IMR-90 (cell line): Measurements from ENCODE around the gene PAK4. TPM values are rescaled to one million over a fixed set of nuclear protein-coding genes. Genes with fewer than 3 reads are reported as not detected.

Source experiments
- ATAC-seq: fragments of 200-7000 bp; cut with Tn5 transposase; 2 replicates; pipeline ENCODE4 v1.9.1; 2020; ENCODE audit warnings: low read depth, mild to moderate bottlenecking, moderate library complexity
- BruUV-seq: library from RNA; stranded (reverse); fragments of 400-500 nt; replicated peaks from 2 replicates; lab custom pipeline; 2021; lab: Mats Ljungman, UMichigan
- CTCF ChIA-PET: fragments of 300-600 bp; formaldehyde crosslinking; extraction: SDS; loops from one replicate; lab custom pipeline; 2021; ENCODE audit warnings: antibody characterized with exemption; lab: Yijun Ruan, JAX
- POLR2A ChIA-PET: fragments of 300-600 bp; sonication (Branson Sonifier 250); formaldehyde crosslinking; loops from one replicate; lab custom pipeline; 2022; ENCODE audit warnings: antibody characterized with exemption; ENCODE audit not compliant: unreplicated experiment; lab: Charles Lee
- DNase-seq: peaks from one replicate; pipeline ENCODE4 v3.0.0; 2013
- H2AFZ ChIP-seq: replicated peaks from 2 replicates; pipeline ENCODE3; 2013; ENCODE audit warnings: low read length, mild to moderate bottlenecking; ENCODE audit not compliant: poor library complexity
- H2AK5ac ChIP-seq: 2 replicates; pipeline ENCODE4 v1.6.1; 2013; ENCODE audit warnings: low read depth, low read length, inconsistent platforms
- H2AK9ac ChIP-seq: replicated peaks from 2 replicates; pipeline ENCODE3; 2013; ENCODE audit warnings: mild to moderate bottlenecking, low read depth, low read length, moderate library complexity; ENCODE audit not compliant: poor library complexity
- H2BK120ac ChIP-seq: 2 replicates; pipeline ENCODE4 v1.6.1; 2013; ENCODE audit warnings: low read depth, low read length, inconsistent platforms
- H2BK15ac ChIP-seq: 3 replicates; pipeline ENCODE4 v1.6.1; 2013; ENCODE audit warnings: low read depth, low read length, inconsistent platforms
- H2BK20ac ChIP-seq: 2 replicates; pipeline ENCODE4 v1.6.1; 2013; ENCODE audit warnings: low read depth, mild to moderate bottlenecking, inconsistent platforms, low read length, moderate library complexity
- H2BK5ac ChIP-seq: 2 replicates; pipeline ENCODE4 v1.6.1; 2013; ENCODE audit warnings: mild to moderate bottlenecking, low read depth, low read length, inconsistent platforms; ENCODE audit not compliant: poor library complexity, severe bottlenecking
- H3K14ac ChIP-seq: replicated peaks from 2 replicates; pipeline ENCODE4 v1.6.1; 2013; ENCODE audit warnings: low read depth, low read length, inconsistent platforms
- H3K18ac ChIP-seq: 2 replicates; pipeline ENCODE4 v1.6.1; 2013; ENCODE audit warnings: low read depth, low read length, control low read depth
- H3K23ac ChIP-seq: 2 replicates; pipeline ENCODE4 v1.6.1; 2013; ENCODE audit warnings: low read depth, low read length, inconsistent platforms
- H3K27ac ChIP-seq: 2 replicates; pipeline ENCODE4 v1.5.1; 2013; ENCODE audit warnings: mild to moderate bottlenecking, control low read depth, low read length; ENCODE audit not compliant: insufficient read depth
- H3K27me3 ChIP-seq: 2 replicates; pipeline ENCODE4 v1.6.1; 2013; ENCODE audit warnings: low read length; ENCODE audit not compliant: control insufficient read depth, insufficient read depth
- H3K36me3 ChIP-seq: 2 replicates; pipeline ENCODE4 v1.6.1; 2013; ENCODE audit warnings: low read length, mixed read lengths; ENCODE audit not compliant: control insufficient read depth, insufficient read depth
- H3K4ac ChIP-seq: 2 replicates; pipeline ENCODE4 v1.6.1; 2013; ENCODE audit warnings: low read depth, low read length, inconsistent platforms
- H3K4me1 ChIP-seq: 2 replicates; pipeline ENCODE4 v1.6.1; 2013; ENCODE audit warnings: low read length, mixed read lengths; ENCODE audit not compliant: control insufficient read depth, insufficient read depth
- H3K4me2 ChIP-seq: 2 replicates; pipeline ENCODE4 v1.6.1; 2013; ENCODE audit warnings: low read depth, mild to moderate bottlenecking, control low read depth, low read length, moderate library complexity
- H3K4me3 ChIP-seq: 2 replicates; pipeline ENCODE4 v1.5.1; 2013; ENCODE audit warnings: low read depth, mild to moderate bottlenecking, control low read depth, low read length, moderate library complexity; ENCODE audit not compliant: insufficient read depth
- H3K56ac ChIP-seq: 2 replicates; pipeline ENCODE4 v1.6.1; 2013; ENCODE audit warnings: low read length, inconsistent platforms; ENCODE audit not compliant: insufficient read depth; ENCODE audit errors: extremely low read depth
- H3K79me1 ChIP-seq, 2 experiments: 2 replicates each; pipeline ENCODE4 v1.6.1; 2013; ENCODE audit warnings: low read length in 2 of 2, inconsistent platforms in 1 of 2, low read depth in 1 of 2
- H3K9ac ChIP-seq: 2 replicates; pipeline ENCODE4 v1.6.1; 2013; ENCODE audit warnings: low read depth, low read length, control low read depth
- H3K9me1 ChIP-seq: 2 replicates; pipeline ENCODE4 v1.6.1; 2013; ENCODE audit warnings: low read length, inconsistent platforms; ENCODE audit not compliant: insufficient read depth
- H3K9me3 ChIP-seq: 2 replicates; pipeline ENCODE4 v1.6.1; 2013; ENCODE audit warnings: low read length; ENCODE audit not compliant: control insufficient read depth, insufficient read depth
- H4K20me1 ChIP-seq: 2 replicates; pipeline ENCODE4 v1.6.1; 2013; ENCODE audit warnings: low read length, inconsistent platforms; ENCODE audit not compliant: insufficient read depth
- H4K5ac ChIP-seq: 2 replicates; pipeline ENCODE4 v1.6.1; 2013; ENCODE audit warnings: mild to moderate bottlenecking, low read depth, low read length, control low read depth
- H4K8ac ChIP-seq, 2 experiments: 2 replicates each; pipeline ENCODE4 v1.6.1; 2013; ENCODE audit warnings: low read depth in 2 of 2, low read length in 2 of 2, control low read depth in 1 of 2, inconsistent platforms in 1 of 2
- H4K91ac ChIP-seq: 2 replicates; pipeline ENCODE4 v1.6.1; 2013; ENCODE audit warnings: low read depth, low read length, inconsistent platforms; ENCODE audit not compliant: insufficient read depth
- CHD1 ChIP-seq: IDR thresholded peaks from 2 replicates; pipeline ENCODE4 v1.6.1; 2012; ENCODE audit warnings: low read depth, low read length, improper control_type of control experiment
- ELK1 ChIP-seq: fragments of 150-350 bp; IDR thresholded peaks from 2 replicates; pipeline ENCODE4 v1.6.1; 2016; ENCODE audit warnings: low read depth, mild to moderate bottlenecking, low read length, moderate library complexity, borderline replicate concordance
- MAFK ChIP-seq: IDR thresholded peaks from 2 replicates; pipeline ENCODE4 v1.6.1; 2012; ENCODE audit warnings: low read depth, low read length, improper control_type of control experiment
- MXI1 ChIP-seq: IDR thresholded peaks from 2 replicates; pipeline ENCODE4 v1.6.1; 2012; ENCODE audit warnings: low read depth, mild to moderate bottlenecking, low read length, moderate library complexity, borderline replicate concordance
- RCOR1 ChIP-seq: IDR thresholded peaks from 2 replicates; pipeline ENCODE4 v1.6.1; 2012; ENCODE audit warnings: mild to moderate bottlenecking, low read length, improper control_type of control experiment; ENCODE audit not compliant: insufficient replicate concordance
- WGBS, 2 experiments: methylation state at CpG; one replicate each; pipeline versions ENCODE4 v1.1.5 to v1.1.7; 2013; ENCODE audit warnings: missing lambda C conversion rate in 2 of 2; ENCODE audit not compliant: insufficient read length in 1 of 2; ENCODE audit errors: extremely low coverage in 2 of 2; 5-methylcytosine and 5-hydroxymethylcytosine counted together
- dilution Hi-C: fragments of 300-500 bp; cut with HindIII; formaldehyde crosslinking; loops from one replicate; pipeline ENCODE4 v1.14.3; 2018; ENCODE audit warnings: low sequenced_read_pairs; ENCODE audit not compliant: unreplicated experiment
- in situ Hi-C: fragments of 300-500 bp; cut with MboI; formaldehyde crosslinking; loops from 3 replicates; pipeline ENCODE4 v1.14.3; 2019; ENCODE audit warnings: low sequenced_read_pairs, inconsistent platforms, mixed read lengths
- intact Hi-C: fragments of 100-400 bp; cut with micrococcal nuclease; formaldehyde crosslinking; loops from 2 replicates; pipeline ENCODE4 v1.10.0; 2022
- polyA plus RNA-seq, 3 experiments: library from polyadenylated mRNA; depleted of rRNA; stranded (reverse); fragments of >200 nt; gene quantifications; 2 replicates each; pipeline ENCODE4 v1.2.3, GENCODE V29; 2012; ENCODE audit warnings: low replicate concordance in 1 of 3
- total RNA-seq: library from RNA; depleted of rRNA; stranded (reverse); fragments of >200 nt; gene quantifications from 2 replicates; pipeline ENCODE4 v1.2.3, GENCODE V29; 2012

PAK4 gene
- total and polyA plus RNA-seq, 2 of the 4 experiments (the other 2 are of a cell fraction): 2.0 to 27.2 TPM

- ChIA-PET CTCF (no interaction called here), POLR2A (no interaction called here)
- Histone ChIP-seq H4K8ac (no peak overlapping the region), H3K4me2 (no peak overlapping the region), H3K9me1 (no peaks in the 10 kb centered on the region), H4K91ac (no peak overlapping the region), H2BK15ac (no peak overlapping the region), H3K27ac (no peak overlapping the region), H3K4me1 (no peaks in the 10 kb centered on the region), H3K9ac (no peak overlapping the region), H2AK9ac (no peak overlapping the region), H3K23ac (no peak overlapping the region), H3K27me3 (no peaks in the 10 kb centered on the region), H2AFZ (no peak overlapping the region), H3K79me1 (no peaks in the 10 kb centered on the region), H3K9me3 (no peaks in the 10 kb centered on the region), H3K18ac (no peak overlapping the region), H3K14ac (no peak overlapping the region), H4K5ac (no peak overlapping the region), H3K4ac (no peak overlapping the region), H3K4me3 (no peak overlapping the region), H2BK20ac (no peak overlapping the region), H2AK5ac (no peak overlapping the region), H4K20me1 (no peaks in the 10 kb centered on the region), H2BK120ac (no peak overlapping the region), H3K36me3 (peaks cover 61% of the 10 kb centered on the region), H3K56ac (no peak overlapping the region), H2BK5ac (no peak overlapping the region)
- in situ Hi-C loops (no loop called here), intact Hi-C loops (no loop called here), dilution Hi-C loops (no loop called here)
- TF ChIP-seq CHD1 (no peak), MXI1 (no peak), ELK1 (no peak), MAFK (no peak), RCOR1 (no peak)
- ATAC-seq: no peak
- DNase-seq: no peak
- 100% methylated on average over 1 of the region's 7 CpGs; no CpG with 5 or more reads in 1 of the 2 experiments for WGBS, 2 experiments
- BruUV-seq: no TSS peak
Measured at GRCh38 chr19:39175564-39175963, 50.0 kb downstream of the PAK4 start.
